GM19238 (cell line): ENCODE data around the gene MXD3.
"Not testable (repeated sequence)": the region's sequence is repeated elsewhere in the genome, so short reads cannot be mapped to it uniquely, and the experiment has no call there.

Experiments used
- DNase-seq: peaks from one replicate; pipeline ENCODE4 v3.0.0; 2011; ENCODE audit warnings: low spot score; ENCODE audit not compliant: insufficient read length

MXD3 gene

GRCh38 chr5:177270653-177271052, 41.0 kb downstream of the MXD3 start:
- no peak for DNase-seq

DNA sequence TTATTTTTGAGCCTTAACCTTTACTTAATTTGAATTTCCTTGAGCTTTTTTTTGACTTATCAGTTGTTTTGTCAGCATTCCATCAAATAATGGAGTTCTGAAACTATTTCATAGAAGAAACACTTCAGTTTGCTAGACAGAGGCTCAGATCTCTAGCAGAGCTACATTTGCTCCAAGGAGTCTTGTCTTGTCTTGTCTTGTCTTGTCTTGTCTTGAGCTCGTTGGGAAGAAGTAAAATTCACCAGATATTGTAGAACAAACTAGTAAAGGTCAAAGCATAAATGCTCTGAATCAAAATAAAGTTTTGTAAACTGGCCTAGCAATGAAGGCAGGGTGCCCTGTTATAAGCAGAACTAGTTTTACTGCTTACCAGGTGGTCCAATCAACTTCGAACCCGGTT, 41.7 kb downstream of the MXD3 start:
- no peak for DNase-seq

DNA sequence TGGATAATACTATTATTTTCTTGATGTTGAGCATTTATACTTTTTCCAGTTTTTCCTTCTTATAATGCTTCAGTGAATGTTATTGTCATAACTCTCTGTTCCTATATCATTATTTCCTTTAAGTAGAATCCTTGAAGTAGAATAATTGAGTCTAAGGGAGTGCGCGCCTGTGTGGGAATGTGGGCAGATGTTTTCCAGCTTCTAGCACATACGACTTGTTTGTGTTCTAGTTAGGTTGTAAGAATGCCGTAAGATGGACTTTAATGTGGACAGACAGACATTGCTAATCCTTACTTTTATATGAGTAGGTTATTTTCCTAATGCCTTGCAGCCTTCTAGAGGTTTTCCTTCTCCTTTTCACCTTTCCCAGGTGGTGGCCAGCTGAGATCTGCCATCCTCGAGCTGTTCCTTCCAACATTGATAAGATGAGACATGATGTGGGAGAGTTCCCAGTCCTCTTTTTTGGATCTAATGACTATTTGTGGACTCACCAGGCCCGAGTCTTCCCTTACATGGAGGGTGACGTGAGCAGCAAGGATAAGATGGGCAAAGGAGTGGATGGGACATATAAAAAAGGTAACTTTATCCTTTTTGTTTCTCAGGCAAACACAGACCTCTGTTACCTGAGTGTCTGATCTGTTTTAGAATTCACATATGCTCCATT, 42.3 kb downstream of the MXD3 start:
- DNase-seq, result no peak

DNA sequence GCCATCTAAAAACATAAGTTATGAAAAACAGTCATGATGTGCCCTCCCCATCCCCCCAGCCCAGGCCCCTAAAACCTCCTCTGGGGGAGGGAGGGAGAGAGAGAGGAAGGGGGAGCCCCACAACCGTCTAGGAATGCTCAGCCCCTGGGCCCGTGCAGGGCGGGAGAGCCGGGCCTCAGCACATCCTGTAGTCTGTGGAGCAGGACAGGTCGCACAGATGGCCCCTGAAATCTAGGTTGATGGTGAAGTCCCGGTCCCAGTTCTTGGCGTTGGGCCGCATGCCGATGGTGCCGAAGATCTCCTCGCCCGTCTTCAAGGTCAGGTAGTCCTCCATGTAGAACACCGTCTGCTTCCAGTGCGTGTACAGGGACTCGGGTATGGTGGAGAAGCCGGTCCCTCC, 46.3 kb downstream of the MXD3 start:
- DNase-seq, result no peak

- no peak for DNase-seq
Measured at GRCh38 chr5:177264178-177264577, 47.5 kb downstream of the MXD3 start.

- no peak for DNase-seq
Measured at GRCh38 chr5:177261510-177261909, 50.2 kb downstream of the MXD3 start.

GRCh38 chr5:177260961-177261360, 50.7 kb downstream of the MXD3 start:
- no peak for DNase-seq

GRCh38 chr5:177258711-177259110, 53.0 kb downstream of the MXD3 start:
- DNase-seq, result not testable (repeated sequence)
